ENCODE results near the gene FADS1.

GRCh38 chr11:61817471-61818202 lies 834 bp upstream of the FADS1 start:
- TF ChIP-seq, protein P1, sequence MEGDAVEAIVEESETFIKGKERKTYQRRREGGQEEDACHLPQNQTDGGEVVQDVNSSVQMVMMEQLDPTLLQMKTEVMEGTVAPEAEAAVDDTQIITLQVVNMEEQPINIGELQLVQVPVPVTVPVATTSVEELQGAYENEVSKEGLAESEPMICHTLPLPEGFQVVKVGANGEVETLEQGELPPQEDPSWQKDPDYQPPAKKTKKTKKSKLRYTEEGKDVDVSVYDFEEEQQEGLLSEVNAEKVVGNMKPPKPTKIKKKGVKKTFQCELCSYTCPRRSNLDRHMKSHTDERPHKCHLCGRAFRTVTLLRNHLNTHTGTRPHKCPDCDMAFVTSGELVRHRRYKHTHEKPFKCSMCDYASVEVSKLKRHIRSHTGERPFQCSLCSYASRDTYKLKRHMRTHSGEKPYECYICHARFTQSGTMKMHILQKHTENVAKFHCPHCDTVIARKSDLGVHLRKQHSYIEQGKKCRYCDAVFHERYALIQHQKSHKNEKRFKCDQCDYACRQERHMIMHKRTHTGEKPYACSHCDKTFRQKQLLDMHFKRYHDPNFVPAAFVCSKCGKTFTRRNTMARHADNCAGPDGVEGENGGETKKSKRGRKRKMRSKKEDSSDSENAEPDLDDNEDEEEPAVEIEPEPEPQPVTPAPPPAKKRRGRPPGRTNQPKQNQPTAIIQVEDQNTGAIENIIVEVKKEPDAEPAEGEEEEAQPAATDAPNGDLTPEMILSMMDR (conservative IDR thresholded peaks at IDR 0.05; ENCODE audit: low read length) = no peak
- peak; percentile 53; the same call in 1 of the 2 replicates for TF ChIP-seq EZH2phosphoT487 (IDR thresholded peaks at IDR 0.05; ENCODE audit: borderline replicate concordance, low read depth, low read length)

Data from OCI-LY7 (cell line).